Measurements from ENCODE around the gene PPARG. TPM values are rescaled to one million over a fixed set of nuclear protein-coding genes. Genes with fewer than 3 reads are reported as not detected.
A peak's percentile ranks its signal among the peaks of the same experiment; 100 is the strongest.

Gene PPARG
- not detected in 2 replicates for total RNA-seq
- long read RNA-seq = 0 reads

DNA sequence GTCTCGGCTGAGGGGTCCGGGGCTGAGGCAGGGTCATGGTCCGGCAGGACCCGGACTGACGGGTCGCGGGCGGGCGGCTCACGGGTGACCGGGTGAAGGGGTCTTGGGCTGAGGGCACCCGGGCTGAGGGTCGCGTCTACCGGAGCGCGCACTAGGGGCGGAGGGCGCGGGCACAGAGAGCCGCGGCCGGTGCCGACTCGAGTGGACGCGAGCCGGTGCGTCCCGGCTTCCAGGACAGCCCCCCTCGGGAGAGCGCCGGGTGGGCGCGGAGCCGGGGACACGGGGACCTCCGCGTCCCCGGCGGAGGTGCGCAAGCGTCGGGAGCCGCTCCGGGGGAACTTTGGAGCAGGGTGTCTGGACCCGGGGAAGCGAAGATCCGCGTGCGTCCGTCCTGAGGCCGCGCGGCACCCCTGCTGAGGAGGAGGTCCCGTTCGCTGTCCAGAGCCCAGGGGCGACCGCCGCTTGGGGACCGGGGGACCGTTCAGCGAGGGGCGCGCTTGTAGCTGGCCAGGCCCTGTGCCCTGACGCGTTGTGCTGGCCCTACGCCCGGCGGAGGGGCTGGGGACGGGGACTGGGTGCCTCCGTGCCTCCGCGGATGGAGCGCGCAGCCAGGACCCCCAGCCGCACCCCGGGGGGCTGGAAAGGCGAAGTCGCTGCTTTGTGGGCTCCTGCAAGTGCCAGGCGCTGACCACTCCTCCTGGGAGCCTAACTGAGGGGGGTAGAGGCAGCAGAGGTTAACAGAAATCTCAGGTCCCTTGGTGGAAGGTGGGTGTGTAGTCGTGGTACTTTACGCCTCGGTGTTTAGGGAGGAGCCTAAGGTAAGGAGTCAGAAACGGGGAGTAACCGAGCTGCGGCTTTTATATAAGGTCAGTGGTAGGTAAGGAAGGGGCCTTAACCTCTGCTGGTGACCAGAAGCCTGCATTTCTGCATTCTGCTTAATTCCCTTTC, at the start of gene PPARG:
Gene PPARG, plus strand, starts transcription at position 889 of the 948 bp plus-strand sequence. CDS start 90,642 bp downstream, outside the sequence.
- H3K4me3 Mint-ChIP-seq = peak within 1 kb of the TSS; percentile 83
- TF ChIP-seq, protein P1, sequence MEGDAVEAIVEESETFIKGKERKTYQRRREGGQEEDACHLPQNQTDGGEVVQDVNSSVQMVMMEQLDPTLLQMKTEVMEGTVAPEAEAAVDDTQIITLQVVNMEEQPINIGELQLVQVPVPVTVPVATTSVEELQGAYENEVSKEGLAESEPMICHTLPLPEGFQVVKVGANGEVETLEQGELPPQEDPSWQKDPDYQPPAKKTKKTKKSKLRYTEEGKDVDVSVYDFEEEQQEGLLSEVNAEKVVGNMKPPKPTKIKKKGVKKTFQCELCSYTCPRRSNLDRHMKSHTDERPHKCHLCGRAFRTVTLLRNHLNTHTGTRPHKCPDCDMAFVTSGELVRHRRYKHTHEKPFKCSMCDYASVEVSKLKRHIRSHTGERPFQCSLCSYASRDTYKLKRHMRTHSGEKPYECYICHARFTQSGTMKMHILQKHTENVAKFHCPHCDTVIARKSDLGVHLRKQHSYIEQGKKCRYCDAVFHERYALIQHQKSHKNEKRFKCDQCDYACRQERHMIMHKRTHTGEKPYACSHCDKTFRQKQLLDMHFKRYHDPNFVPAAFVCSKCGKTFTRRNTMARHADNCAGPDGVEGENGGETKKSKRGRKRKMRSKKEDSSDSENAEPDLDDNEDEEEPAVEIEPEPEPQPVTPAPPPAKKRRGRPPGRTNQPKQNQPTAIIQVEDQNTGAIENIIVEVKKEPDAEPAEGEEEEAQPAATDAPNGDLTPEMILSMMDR (conservative IDR thresholded peaks at IDR 0.05) = no peak

DNA sequence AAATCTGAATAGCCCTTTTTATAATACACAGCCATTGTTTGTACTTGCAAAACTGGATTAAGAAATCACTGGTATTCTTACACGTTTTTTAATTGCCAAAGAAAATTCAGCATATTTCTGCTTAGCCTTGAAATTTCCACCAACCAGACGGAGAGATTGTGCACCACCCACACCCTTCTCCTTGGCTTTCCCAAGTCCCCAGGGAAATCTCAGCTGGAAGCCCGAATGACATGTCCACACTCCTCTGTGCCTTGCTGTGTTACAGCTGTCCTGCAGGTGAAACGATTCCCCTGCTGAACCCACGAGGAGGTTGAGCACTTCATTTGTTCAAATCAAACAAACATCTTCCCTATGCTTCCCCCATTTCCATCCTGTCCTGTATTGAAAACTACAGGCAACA, 49.6 kb upstream of the PPARG start:
- H3K27ac Mint-ChIP-seq (ENCODE audit: unreplicated experiment) = no peak overlapping the region
- H3K4me3 Mint-ChIP-seq = no peak overlapping the region
- H3K4me1 Mint-ChIP-seq = no peaks in the 10 kb centered on the region
- peaks cover 18% of the 10 kb centered on the region for H3K27me3 Mint-ChIP-seq (ENCODE audit: low read depth)
- H3K9me3 Mint-ChIP-seq = no peaks in the 10 kb centered on the region
- TF ChIP-seq, protein P1 (conservative IDR thresholded peaks at IDR 0.05) = no peak
- no peaks in the 10 kb centered on the region for H3K36me3 Mint-ChIP-seq (ENCODE audit: low read depth)
- DNase-seq (ENCODE audit: low read depth, low spot score) = no peak

More for the DNA sequence above, at the start of gene PPARG:
- Mint-ChIP-seq H3K9me3 (no peaks in the 10 kb centered on the region), H3K4me1 (peaks cover 4% of the 10 kb centered on the region), H3K27ac (ENCODE audit: unreplicated experiment) (no peak within 1 kb of the TSS), H3K36me3 (ENCODE audit: low read depth) (no peaks in the 10 kb centered on the region), H3K27me3 (ENCODE audit: low read depth) (peaks cover 81% of the 10 kb centered on the region)
- peak; percentile 10 for DNase-seq (ENCODE audit: low read depth, low spot score)

DNA sequence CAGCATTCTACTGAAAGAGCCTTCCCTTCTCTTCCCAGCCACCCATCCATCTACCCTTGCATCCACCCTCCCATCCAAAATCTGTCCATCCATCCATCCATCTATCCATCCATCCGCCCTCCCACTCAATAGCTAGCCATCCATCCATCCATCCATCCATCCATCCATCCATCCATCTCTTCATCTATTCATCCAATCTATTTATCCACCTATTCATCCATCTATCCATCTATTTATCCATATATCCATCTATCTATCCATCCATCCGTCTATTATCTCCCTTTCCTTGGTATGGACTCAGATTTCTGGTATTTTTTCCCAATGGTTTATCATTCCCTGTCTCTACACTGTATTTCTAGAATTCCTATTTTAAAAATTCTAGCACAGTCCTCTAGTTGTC, 46.1 kb upstream of the PPARG start:
- Mint-ChIP-seq H3K9me3 (peaks cover 4% of the 10 kb centered on the region), H3K27ac (ENCODE audit: unreplicated experiment) (no peak overlapping the region), H3K27me3 (ENCODE audit: low read depth) (peaks cover 24% of the 10 kb centered on the region), H3K4me3 (no peak overlapping the region), H3K4me1 (no peaks in the 10 kb centered on the region), H3K36me3 (ENCODE audit: low read depth) (no peaks in the 10 kb centered on the region)
- no peak for DNase-seq (ENCODE audit: low read depth, low spot score)
- TF ChIP-seq, protein P1 (conservative IDR thresholded peaks at IDR 0.05) = no peak

DNA sequence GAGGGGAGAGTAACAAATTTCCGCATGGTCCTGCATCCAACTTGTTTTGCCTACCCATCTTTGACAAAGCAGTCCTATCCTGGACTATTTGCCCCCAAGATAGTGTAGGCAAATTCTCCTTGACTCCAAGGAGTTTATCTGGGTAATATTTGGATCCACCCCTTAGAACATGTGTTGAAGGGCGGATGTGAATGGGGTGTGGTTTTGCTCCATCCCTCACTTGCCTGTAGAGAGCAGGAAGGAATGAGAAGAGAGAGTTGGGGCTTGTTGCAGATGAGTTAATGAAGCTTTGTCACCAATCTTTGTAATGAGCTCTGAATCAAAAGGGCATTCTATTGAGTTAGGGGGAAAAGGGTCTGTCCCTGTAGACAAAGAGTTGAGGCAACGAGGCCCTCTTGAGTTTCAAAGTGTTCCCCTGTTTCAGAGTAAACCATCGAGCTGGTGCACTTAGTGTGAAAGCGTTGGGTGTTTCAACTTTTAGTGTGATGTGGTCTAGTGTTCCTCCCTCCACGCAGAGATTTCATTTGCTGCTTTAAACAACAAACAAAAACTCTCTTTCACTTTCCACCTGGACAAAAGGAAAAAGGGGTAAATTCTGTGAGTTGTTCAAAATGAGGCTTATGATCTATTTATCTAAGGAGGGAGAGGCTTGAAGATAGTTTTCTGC, 42.2 kb upstream of the PPARG start:
- Mint-ChIP-seq H3K9me3 (peaks cover 15% of the 10 kb centered on the region), H3K4me3 (no peak overlapping the region), H3K4me1 (no peaks in the 10 kb centered on the region), H3K36me3 (ENCODE audit: low read depth) (peaks cover 2% of the 10 kb centered on the region), H3K27ac (ENCODE audit: unreplicated experiment) (no peak overlapping the region), H3K27me3 (ENCODE audit: low read depth) (peaks cover 24% of the 10 kb centered on the region)
- TF ChIP-seq, protein P1 (conservative IDR thresholded peaks at IDR 0.05) = no peak
- no peak for DNase-seq (ENCODE audit: low read depth, low spot score)

DNA sequence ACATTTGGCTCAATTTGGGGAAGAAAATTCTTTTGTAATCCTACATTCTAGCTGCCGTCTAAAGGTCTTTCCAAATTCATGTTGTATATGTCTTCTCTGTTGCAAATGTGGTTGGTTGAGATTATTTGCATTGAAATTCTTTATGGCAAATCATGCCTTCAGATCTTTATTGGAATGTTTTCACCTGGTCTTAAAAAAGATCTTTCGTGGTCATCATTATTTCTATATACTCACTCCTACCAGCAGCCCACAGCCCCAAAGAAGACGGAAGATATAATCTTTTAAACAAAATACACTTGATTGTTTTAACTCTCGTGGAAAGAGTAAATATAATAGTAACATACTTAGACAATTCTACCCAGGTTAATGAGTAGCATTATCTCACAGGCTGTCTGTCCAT, 41.5 kb upstream of the PPARG start:
- H3K27ac Mint-ChIP-seq (ENCODE audit: unreplicated experiment) = no peak overlapping the region
- no peak overlapping the region for H3K4me3 Mint-ChIP-seq
- peaks cover 2% of the 10 kb centered on the region for H3K36me3 Mint-ChIP-seq (ENCODE audit: low read depth)
- TF ChIP-seq, protein P1 (conservative IDR thresholded peaks at IDR 0.05) = no peak
- no peak for DNase-seq (ENCODE audit: low read depth, low spot score)
- peaks cover 24% of the 10 kb centered on the region for H3K27me3 Mint-ChIP-seq (ENCODE audit: low read depth)
- H3K4me1 Mint-ChIP-seq = no peaks in the 10 kb centered on the region
- peaks cover 15% of the 10 kb centered on the region for H3K9me3 Mint-ChIP-seq
